Liver (tissue), 9 donors: Measurements from ENCODE around the gene EMD. TPM values are rescaled to one million over a fixed set of nuclear protein-coding genes. Genes with fewer than 3 reads are reported as not detected.

ENCODE experiments used
- DNase-seq: peaks from one replicate; pipeline ENCODE4 v3.0.0-alpha.2; 2017; ENCODE audit warnings: low spot score
- H3K27ac ChIP-seq, 2 donors: one replicate each; pipeline ENCODE4 v1.7.0; 2013; ENCODE audit warnings: inconsistent platforms in 2 of 2, low read length in 2 of 2, control low read depth in 1 of 2, low read depth in 1 of 2, mild to moderate bottlenecking in 1 of 2
- H3K27me3 ChIP-seq, 4 donors: one replicate each; pipeline versions ENCODE4 v1.6.1 to v1.7.0; 2013; ENCODE audit warnings: low read length in 3 of 4, inconsistent platforms in 1 of 4, mild to moderate bottlenecking in 1 of 4, moderate library complexity in 1 of 4; ENCODE audit not compliant: control insufficient read depth in 4 of 4, insufficient read depth in 4 of 4
- H3K36me3 ChIP-seq, 4 donors: one replicate each; pipeline versions ENCODE4 v1.6.1 to v1.7.0; 2013; ENCODE audit warnings: low read length in 3 of 4, mild to moderate bottlenecking in 3 of 4, low read depth in 1 of 4, moderate library complexity in 1 of 4; ENCODE audit not compliant: control insufficient read depth in 4 of 4, insufficient read depth in 3 of 4
- H3K4me1 ChIP-seq, 4 donors: one replicate each; pipeline versions ENCODE4 v1.6.1 to v1.7.0; 2013; ENCODE audit warnings: low read length in 3 of 4, mild to moderate bottlenecking in 3 of 4, moderate library complexity in 1 of 4; ENCODE audit not compliant: control insufficient read depth in 4 of 4, insufficient read depth in 4 of 4
- H3K4me3 ChIP-seq, 3 donors: one replicate each; pipeline versions ENCODE4 v1.6.1 to v1.7.0; 2013; ENCODE audit warnings: low read length in 3 of 3, control low read depth in 1 of 3, low read depth in 1 of 3, mild to moderate bottlenecking in 1 of 3
- H3K9ac ChIP-seq, 2 donors: one replicate each; pipeline ENCODE4 v1.7.0; 2013; ENCODE audit warnings: low read length in 2 of 2, mild to moderate bottlenecking in 2 of 2, moderate library complexity in 2 of 2, control low read depth in 1 of 2, low read depth in 1 of 2
- H3K9me3 ChIP-seq, 4 donors: one replicate each; pipeline versions ENCODE4 v1.6.1 to v1.7.0; 2013; ENCODE audit warnings: low read length in 3 of 4; ENCODE audit not compliant: control insufficient read depth in 4 of 4
- ATF3 ChIP-seq: IDR thresholded peaks from 2 replicates; pipeline ENCODE4 v1.6.1; 2016; ENCODE audit warnings: antibody characterized with exemption
- EGR1 ChIP-seq, 2 donors: IDR thresholded peaks; 2 replicates each; pipeline ENCODE4 v1.6.1; 2016 to 2018; ENCODE audit warnings: antibody characterized with exemption in 2 of 2, low read depth in 2 of 2
- FOXA1 ChIP-seq: IDR thresholded peaks from 2 replicates; pipeline ENCODE4 v1.6.1; 2016; ENCODE audit warnings: antibody characterized with exemption
- FOXA2 ChIP-seq: IDR thresholded peaks from 2 replicates; pipeline ENCODE4 v1.6.1; 2016; ENCODE audit warnings: antibody characterized with exemption
- GABPA ChIP-seq, 2 donors: IDR thresholded peaks in 1 of 2; conservative IDR thresholded peaks in 1 of 2; 2 replicates each; pipeline ENCODE4 v1.6.1; 2016; ENCODE audit warnings: antibody characterized with exemption in 2 of 2, mild to moderate bottlenecking in 1 of 2, moderate library complexity in 1 of 2
- HNF4A ChIP-seq, 2 donors: conservative IDR thresholded peaks; 2 replicates each; pipeline ENCODE4 v1.6.1; 2016; ENCODE audit warnings: antibody characterized with exemption in 2 of 2, mild to moderate bottlenecking in 2 of 2
- HNF4G ChIP-seq: IDR thresholded peaks from 2 replicates; pipeline ENCODE4 v1.6.1; 2016; ENCODE audit warnings: antibody characterized with exemption
- RAD21 ChIP-seq, 2 donors: IDR thresholded peaks; 2 replicates each; pipeline ENCODE4 v1.6.1; 2016; ENCODE audit warnings: antibody characterized with exemption in 2 of 2, mild to moderate bottlenecking in 2 of 2
- RXRA ChIP-seq, 2 donors: IDR thresholded peaks; 2 replicates each; pipeline ENCODE4 v1.6.1; 2017 to 2018; ENCODE audit warnings: antibody characterized with exemption in 2 of 2, mild to moderate bottlenecking in 1 of 2
- SP1 ChIP-seq: IDR thresholded peaks from 2 replicates; pipeline ENCODE4 v1.6.1; 2018; ENCODE audit warnings: antibody characterized with exemption, mild to moderate bottlenecking
- TAF1 ChIP-seq: conservative IDR thresholded peaks from 2 replicates; pipeline ENCODE4 v1.6.1; 2016; ENCODE audit warnings: antibody characterized with exemption, mild to moderate bottlenecking
- WGBS: extraction: QIAGEN DNeasy Blood & Tissue Kit; methylation state at CpG from one replicate; pipeline ENCODE4 v1.1.7; 2013; 5-methylcytosine and 5-hydroxymethylcytosine counted together
- polyA plus RNA-seq, 2 donors: library from polyadenylated mRNA; stranded (reverse) in 1 of 2; unstranded in 1 of 2; fragments of 200-250 nt in 1 of 2; fragments of >200 nt in 1 of 2; fragmentation: Nextera tagmentation in 1 of 2; extraction: Ambion mirVana in 1 of 2; gene quantifications; one replicate each; pipeline versions ENCODE4 v1.2.1 to v1.2.3, GENCODE V29; 2013 to 2015
- total RNA-seq, 2 donors: library from RNA; depleted of rRNA; stranded (reverse); fragments of >200 nt; gene quantifications; one replicate each; pipeline ENCODE4 v1.2.3, GENCODE V29; 2014
- TF ChIP-seq, protein P1 (sequence below): IDR thresholded peaks from 2 replicates; pipeline ENCODE4 v1.6.1; 2016; ENCODE audit warnings: antibody characterized with exemption
- TF ChIP-seq, protein P2 (sequence below): IDR thresholded peaks from 2 replicates; pipeline ENCODE4 v1.6.1; 2016; ENCODE audit warnings: antibody characterized with exemption
- TF ChIP-seq, protein P3 (sequence below): fragments of 150-350 bp; IDR thresholded peaks from 2 replicates; pipeline ENCODE4 v1.5.1; 2017; ENCODE audit warnings: improper control_type of control experiment, low read depth, low read length; ENCODE audit not compliant: missing input control
- donor health status: healthy.
- donor health status: healthy.
- donor health status: healthy.
- donor health status: healthy.
- donor health status: healthy.

EMD gene
- total and polyA plus RNA-seq, 4 donors = 11.6 to 38.0 (median 17.0) TPM

DNA sequence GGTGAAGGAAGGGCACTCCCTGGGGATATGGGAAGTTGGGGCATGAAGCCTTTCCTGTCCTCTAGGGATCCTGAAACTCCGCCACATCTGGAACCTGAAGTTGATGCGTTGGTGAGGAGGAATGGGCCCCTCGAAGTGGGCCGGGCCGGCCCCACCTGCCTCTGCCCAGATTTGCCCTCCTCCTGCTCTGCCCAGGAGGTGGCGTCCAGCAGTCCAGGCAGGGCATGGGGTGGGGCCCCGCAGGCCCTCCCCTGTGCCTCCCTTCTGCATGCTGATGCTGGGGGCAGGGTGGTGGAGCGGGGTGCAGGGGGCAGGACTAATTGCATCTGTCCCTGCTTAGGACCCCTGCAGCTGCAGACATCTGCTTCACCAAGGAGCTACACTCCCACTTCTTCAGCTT lies 34.0 kb downstream of the EMD start:
- no peak for DNase-seq
- no peaks in the 10 kb centered on the region for H3K27me3 ChIP-seq
- WGBS = 73% methylated on average over 8 of the region's 8 CpGs
- H3K27ac ChIP-seq = peak overlapping the region in 1 of 2 donors; percentile 4
- H3K9ac ChIP-seq = no peak overlapping the region
- no peak overlapping the region for H3K4me3 ChIP-seq
- peaks cover 2 to 11% (median 7%) of the 10 kb centered on the region in 4 donors for H3K4me1 ChIP-seq
- peaks cover 0 to 2% (median 0%) of the 10 kb centered on the region in 4 donors for H3K36me3 ChIP-seq
- TF ChIP-seq RXRA (IDR thresholded peaks at IDR 0.05) (no peak), FOXA1 (no peak), TAF1 (no peak), GABPA (IDR thresholded peaks at IDR 0.05 in 1 of 2, conservative IDR thresholded peaks at IDR 0.05 in 1 of 2) (no peak), FOXA2 (no peak), HNF4A (conservative IDR thresholded peaks at IDR 0.05) (no peak), HNF4G (no peak), RAD21 (IDR thresholded peaks at IDR 0.05) (no peak), ATF3 (no peak)
- TF ChIP-seq, protein P1, sequence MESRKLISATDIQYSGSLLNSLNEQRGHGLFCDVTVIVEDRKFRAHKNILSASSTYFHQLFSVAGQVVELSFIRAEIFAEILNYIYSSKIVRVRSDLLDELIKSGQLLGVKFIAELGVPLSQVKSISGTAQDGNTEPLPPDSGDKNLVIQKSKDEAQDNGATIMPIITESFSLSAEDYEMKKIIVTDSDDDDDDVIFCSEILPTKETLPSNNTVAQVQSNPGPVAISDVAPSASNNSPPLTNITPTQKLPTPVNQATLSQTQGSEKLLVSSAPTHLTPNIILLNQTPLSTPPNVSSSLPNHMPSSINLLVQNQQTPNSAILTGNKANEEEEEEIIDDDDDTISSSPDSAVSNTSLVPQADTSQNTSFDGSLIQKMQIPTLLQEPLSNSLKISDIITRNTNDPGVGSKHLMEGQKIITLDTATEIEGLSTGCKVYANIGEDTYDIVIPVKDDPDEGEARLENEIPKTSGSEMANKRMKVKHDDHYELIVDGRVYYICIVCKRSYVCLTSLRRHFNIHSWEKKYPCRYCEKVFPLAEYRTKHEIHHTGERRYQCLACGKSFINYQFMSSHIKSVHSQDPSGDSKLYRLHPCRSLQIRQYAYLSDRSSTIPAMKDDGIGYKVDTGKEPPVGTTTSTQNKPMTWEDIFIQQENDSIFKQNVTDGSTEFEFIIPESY = no peak
- no peaks in the 10 kb centered on the region for H3K9me3 ChIP-seq

DNA sequence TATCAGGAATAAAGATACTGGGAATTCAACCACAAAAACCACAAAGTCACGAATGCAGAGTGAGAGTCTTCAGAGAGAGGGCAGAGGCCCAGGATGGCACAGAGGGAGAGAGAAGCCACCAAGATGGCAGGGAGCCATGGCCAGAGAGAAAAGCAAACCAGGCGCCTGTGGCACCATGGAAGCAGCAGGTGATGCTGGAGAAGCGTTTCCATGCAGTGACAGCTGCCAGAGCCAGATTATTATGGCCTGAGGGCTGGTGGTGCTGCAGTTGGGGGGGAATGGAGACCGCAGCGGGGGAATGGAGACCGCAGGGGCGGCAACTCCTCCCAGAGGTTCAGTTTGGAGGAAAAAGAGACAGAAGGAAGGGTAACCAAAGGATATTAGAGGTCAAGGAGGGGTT lies 38.1 kb downstream of the EMD start:
- TF ChIP-seq, protein P2, sequence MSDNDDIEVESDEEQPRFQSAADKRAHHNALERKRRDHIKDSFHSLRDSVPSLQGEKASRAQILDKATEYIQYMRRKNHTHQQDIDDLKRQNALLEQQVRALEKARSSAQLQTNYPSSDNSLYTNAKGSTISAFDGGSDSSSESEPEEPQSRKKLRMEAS = no peak
- no peak for TF ChIP-seq RAD21 (IDR thresholded peaks at IDR 0.05)
- no peak for TF ChIP-seq FOXA1
- TF ChIP-seq, protein P1 = no peak
- TF ChIP-seq, protein P3, sequence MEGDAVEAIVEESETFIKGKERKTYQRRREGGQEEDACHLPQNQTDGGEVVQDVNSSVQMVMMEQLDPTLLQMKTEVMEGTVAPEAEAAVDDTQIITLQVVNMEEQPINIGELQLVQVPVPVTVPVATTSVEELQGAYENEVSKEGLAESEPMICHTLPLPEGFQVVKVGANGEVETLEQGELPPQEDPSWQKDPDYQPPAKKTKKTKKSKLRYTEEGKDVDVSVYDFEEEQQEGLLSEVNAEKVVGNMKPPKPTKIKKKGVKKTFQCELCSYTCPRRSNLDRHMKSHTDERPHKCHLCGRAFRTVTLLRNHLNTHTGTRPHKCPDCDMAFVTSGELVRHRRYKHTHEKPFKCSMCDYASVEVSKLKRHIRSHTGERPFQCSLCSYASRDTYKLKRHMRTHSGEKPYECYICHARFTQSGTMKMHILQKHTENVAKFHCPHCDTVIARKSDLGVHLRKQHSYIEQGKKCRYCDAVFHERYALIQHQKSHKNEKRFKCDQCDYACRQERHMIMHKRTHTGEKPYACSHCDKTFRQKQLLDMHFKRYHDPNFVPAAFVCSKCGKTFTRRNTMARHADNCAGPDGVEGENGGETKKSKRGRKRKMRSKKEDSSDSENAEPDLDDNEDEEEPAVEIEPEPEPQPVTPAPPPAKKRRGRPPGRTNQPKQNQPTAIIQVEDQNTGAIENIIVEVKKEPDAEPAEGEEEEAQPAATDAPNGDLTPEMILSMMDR = no peak
- TF ChIP-seq SP1 = no peak
- no peak for TF ChIP-seq FOXA2
- TF ChIP-seq EGR1 (IDR thresholded peaks at IDR 0.05; ENCODE audit: low read depth in 2 of 2) = no peak
- Histone ChIP-seq H3K9me3 (no peaks in the 10 kb centered on the region), H3K36me3 (no peaks in the 10 kb centered on the region), H3K27ac (no peak overlapping the region), H3K4me1 (peaks cover 2 to 9% (median 5%) of the 10 kb centered on the region in 4 donors), H3K9ac (no peak overlapping the region), H3K4me3 (no peak overlapping the region), H3K27me3 (no peaks in the 10 kb centered on the region)
- WGBS = 90% methylated on average over 7 of the region's 7 CpGs
- no peak for DNase-seq
